HG03064 (cell line): ENCODE data around the gene ZNF574.

ENCODE experiments used
- ATAC-seq: cut with Tn5 transposase; IDR thresholded peaks from one replicate; pipeline ENCODE4 v1.9.1; 2021; ENCODE audit warnings: low read depth; ENCODE audit not compliant: unreplicated experiment

The ZNF574 gene

DNA sequence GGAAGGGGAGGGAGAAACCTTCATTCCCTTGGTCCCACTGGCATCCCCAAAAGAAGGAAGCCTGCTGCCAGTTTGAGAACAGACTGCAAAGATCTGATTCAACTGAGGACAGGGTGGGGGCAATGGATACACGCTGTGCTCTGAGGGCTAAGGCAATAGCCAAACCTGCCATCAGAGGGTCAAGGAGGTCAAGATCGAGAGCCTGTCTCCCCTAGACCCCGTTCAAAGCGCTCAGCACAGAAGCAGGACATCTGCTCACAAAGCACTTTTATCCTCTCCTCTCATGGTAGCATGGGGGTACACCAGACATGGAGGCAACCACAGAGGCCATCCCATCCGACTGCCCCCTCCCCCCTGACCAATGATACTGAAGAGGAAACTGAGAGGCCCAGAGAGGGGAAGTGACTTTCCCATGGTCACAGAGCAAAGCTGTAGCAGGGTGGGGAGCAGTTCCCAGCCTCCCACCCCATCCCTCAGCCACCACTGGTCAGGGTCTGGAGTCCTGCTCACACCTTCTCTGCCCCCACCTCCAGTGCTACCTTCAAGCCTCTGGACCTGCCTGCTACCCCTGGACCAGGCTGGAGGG, 45.2 kb downstream of the ZNF574 start:
- ATAC-seq: no peak

DNA sequence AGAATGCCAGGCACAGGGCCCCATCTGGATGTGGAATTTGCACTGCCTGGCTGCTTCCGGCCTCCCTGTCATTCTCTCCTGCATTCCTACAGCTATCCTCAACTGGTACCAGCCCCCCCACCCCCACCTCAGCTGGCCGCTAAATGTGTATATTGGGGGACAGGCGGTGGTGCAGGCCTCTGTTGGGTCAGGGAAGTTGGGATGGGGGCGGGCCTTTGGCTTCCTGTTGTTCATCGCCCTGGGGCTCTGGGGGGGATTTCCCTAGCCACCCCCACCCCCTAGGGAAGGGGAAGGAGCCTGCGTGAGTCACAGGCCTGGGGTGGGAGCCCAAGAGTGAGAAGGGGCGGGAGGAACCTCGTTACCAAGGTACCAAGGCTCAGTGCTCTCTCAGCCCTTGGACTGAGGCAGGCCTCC, 45.7 kb downstream of the ZNF574 start:
- no peak for ATAC-seq

DNA sequence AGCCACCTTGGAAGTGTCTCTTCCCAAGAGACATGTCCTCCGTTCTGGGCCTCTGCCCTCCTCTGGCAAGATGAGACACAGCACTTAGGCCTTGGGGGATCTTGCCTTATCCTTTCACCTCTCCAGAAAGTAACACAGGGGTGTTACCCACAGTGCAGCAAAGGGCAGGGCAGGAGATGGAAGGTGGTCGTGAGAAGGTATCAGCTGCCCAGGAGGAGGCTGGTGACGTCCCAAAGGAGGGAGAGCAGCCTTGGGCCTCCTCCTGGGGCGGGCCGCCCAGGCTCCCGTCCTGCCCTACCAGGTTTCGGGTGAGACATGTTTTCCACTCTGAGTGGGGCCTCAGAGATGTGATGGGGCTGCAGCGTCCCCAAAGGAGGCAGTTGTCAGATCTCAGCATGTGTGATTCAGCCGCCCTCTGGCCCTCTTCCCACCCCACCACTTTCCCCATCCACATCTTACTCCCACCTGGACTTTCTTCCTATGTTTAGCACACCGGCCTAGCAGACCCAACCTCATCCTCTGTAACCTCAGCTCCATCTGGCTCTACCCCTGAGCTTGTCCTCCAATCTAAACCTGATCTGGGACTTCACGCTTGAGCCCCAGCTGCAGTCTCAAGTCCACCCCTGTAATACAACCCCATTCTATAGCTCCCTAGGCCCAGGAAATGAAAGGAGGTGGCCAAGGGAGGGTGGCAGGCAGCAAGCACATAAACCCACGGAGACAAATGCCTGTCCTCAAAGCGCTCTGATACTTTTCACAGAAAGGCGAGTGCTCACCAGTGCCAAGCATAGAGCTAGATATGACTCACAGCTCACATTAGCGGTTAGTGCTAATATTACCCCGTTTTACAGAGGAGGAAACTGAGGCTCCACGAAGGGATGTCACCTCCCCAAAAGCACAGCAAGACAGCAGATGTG, 47.0 kb downstream of the ZNF574 start:
- ATAC-seq: no peak

DNA sequence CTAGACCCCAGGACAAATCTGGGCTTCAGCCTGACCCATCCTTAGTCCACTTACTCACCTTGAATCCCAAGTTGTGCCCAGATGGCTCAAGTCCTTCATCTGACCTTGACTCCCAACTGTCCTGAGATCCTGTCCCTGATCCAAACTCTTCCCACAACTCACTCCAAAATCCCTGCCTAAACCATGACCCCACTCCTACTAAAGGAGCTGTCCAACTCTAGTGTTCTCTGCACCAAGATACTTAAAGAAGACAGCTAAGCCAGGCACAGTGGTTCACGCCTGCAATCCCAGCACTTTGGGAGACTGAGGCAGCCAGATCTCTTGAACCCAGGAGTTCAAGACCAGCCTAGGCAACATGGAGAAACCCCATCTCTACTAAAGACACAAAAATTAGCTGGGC, 47.8 kb downstream of the ZNF574 start:
- no peak for ATAC-seq

DNA sequence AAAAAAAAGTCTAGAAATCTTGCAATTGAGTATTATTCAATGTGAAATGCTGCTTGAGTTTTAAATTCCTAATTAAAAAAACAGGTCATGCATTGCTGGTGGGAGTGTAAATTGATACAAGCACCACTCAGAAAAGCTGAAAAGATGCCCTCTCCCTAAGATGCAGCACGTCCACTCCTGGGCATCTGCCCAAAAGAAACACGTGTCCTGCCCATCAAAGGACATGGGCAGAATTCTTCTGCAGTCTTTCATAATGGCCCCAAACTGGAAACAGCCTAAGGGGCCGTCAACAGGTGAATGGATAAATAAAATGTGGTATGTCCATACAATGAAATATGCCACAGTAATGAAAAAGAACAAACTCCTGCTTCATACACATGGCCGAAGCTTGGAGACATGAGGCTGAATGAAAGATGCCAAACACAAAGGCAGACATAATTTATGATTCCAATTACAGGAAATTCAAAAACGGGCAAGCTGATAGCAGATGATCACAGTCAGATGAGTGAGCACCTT, 48.5 kb downstream of the ZNF574 start:
- no peak for ATAC-seq

DNA sequence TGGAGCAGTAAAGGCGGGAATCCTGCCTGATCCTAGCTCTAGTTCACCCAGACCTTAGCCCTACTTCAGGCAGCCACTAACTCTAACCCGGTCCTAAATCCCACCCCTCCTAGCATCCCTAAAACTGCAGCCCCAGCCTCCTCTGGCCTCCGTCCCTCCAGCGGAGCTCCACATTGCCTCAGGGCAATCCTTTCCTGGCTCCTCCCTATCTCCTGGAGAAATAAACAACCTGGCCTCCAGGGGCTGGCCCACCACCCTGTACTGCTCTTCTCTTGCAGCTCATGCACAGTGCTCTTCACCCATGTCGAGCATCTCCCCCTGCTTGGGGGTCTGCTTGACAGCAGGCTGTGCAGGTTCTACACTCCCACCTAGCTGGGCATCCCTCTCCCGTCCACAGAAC, 49.6 kb downstream of the ZNF574 start:
- no peak for ATAC-seq

DNA sequence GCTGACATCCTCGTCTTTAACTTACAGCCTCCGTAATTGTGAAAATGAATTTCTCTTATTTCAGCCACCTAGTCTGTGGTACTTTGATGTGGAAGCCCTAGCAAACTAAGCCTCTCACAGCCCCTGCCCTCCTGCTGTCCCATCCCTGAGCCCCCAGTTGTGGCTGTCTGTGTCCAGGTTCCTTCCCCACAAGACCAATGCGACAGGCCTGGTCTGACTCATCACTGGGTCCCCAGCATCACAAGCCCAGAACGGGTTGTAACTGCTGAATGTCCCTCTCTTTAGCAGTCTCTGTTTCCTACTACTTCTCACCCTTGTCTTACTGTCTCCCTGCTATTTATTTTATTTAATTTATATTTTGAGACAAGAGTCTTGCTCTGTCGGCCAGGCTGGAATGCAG, 50.6 kb downstream of the ZNF574 start:
- ATAC-seq: no peak

DNA sequence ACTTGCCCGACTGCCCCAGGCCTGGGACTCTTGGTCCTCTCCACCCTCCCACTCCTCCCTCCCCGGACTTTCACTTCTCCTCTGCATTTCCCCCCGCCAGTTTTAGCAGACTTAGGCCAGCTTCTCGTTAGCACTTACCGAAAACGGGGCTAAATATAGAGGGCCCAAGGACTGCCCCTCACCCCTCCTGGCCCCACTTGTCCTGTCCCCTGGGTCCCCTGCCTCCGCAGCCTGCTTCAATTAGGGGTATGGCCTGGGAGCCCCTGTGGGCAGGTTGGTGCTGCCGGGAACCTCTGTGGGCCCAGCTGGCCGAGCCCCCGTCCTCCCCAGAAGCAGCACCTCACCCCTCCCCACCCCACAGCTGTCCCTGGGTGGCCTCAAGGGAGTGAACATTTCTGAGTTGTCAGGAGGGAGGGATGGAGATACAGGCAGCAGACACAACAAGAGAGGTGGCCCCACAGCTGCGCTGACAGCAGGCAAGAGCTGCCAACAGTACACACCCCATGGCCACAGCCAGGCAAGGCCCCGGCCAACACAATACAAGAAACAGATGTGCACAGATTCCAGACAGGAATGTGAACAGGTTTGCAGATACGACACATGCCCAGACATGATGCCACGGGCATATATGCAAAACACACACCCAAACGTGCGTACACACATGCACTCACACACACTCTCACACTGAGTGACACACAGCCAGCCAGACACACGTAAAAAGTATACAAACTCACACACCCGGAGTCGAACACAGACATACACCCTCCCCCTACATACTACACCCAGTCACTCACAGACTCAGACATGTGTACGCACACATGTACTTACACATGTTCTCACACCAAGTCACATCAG, 53.7 kb downstream of the ZNF574 start:
- peak; percentile 49 for ATAC-seq

DNA sequence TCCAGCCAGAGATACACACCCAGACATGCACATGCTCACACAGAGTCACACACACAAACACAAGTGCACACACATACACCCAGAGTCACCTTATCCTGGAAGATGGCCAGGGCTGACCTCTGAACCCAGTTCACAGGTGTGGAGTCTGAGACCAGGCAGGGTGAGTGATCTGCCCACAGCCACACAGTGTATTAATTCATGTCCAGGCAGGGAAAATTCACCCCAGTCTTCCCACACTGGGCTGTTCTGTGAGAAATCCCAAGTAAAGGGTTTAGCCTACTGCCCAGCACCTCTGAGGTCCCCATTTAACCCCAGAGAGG, 54.2 kb downstream of the ZNF574 start:
- ATAC-seq: no peak
